ENCODE results near the gene COA6.

Gene COA6

DNA sequence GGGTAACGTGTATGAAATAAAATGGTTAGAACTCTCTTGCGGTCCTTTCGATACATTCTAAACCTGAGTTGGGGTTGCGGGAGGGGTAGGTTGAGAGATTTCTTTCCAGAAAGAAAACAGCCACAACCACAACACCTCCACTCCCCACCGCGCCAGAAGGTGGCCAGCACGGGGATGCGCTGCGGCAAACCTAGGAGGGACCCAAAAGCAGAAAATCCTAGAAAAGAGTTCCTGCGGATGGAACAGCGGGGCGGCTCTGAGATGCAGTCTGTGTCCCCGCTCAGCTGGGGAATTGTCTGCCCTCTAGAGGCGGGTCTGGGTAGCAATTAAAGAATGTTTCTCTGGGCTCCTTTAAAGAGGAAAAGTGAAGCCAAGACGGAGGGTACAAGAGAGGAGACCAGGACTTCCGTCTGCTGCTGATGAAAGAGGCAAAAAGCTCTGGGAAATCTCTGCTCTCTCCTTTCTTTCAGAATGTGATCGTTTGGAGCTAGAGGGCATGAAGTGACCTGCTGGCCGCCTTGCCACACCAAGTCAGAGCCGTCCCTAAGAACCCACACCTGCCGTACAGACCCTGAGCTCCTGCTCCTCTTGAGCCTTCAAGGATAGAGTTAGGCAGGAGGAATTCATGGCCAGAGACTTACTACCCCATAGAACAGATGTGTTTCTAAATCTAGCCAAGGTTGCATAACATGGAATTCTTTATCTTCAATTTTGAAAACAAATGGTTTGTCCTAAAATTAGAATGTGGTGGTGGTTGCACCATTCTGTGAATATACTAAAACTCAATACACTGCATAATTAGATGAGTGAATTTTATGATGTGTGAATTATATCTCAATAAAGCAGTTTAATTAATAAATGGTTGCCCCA lies 46.5 kb upstream of the COA6 start:
- no peaks in the 10 kb centered on the region for H3K79me2 ChIP-seq (ENCODE audit: low read length)
- no peaks in the 10 kb centered on the region for H3K9me2 ChIP-seq (replicated peaks; ENCODE audit: insufficient read depth, low read length)
- peak overlapping the region; percentile 67 for H3K4me2 ChIP-seq (ENCODE audit: low read depth, low read length)
- H3F3A ChIP-seq (ENCODE audit: insufficient read depth, low read length), result no peaks in the 10 kb centered on the region
- H3K27me3 ChIP-seq (replicated peaks; ENCODE audit: insufficient read depth, low read length), result peaks cover 10% of the 10 kb centered on the region; the same call in 1 of the 2 replicates
- H3K9ac ChIP-seq (ENCODE audit: low read length), result peak overlapping the region; percentile 18; the same call in 1 of the 2 replicates
- no peak for TF ChIP-seq EZH2 (optimal IDR thresholded peaks at IDR 0.05; ENCODE audit: low read depth, low read length)
- TF ChIP-seq, protein P1, sequence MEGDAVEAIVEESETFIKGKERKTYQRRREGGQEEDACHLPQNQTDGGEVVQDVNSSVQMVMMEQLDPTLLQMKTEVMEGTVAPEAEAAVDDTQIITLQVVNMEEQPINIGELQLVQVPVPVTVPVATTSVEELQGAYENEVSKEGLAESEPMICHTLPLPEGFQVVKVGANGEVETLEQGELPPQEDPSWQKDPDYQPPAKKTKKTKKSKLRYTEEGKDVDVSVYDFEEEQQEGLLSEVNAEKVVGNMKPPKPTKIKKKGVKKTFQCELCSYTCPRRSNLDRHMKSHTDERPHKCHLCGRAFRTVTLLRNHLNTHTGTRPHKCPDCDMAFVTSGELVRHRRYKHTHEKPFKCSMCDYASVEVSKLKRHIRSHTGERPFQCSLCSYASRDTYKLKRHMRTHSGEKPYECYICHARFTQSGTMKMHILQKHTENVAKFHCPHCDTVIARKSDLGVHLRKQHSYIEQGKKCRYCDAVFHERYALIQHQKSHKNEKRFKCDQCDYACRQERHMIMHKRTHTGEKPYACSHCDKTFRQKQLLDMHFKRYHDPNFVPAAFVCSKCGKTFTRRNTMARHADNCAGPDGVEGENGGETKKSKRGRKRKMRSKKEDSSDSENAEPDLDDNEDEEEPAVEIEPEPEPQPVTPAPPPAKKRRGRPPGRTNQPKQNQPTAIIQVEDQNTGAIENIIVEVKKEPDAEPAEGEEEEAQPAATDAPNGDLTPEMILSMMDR (IDR thresholded peaks at IDR 0.05; ENCODE audit: low read length), result peak; percentile 96
- no peak for TF ChIP-seq EZH2phosphoT487 (IDR thresholded peaks at IDR 0.05; ENCODE audit: low read length)
- H3K4me3 ChIP-seq (ENCODE audit: low read length), result peak overlapping the region; percentile 66
- H3K4me1 ChIP-seq (ENCODE audit: low read length), result no peaks in the 10 kb centered on the region
- H4K20me1 ChIP-seq (ENCODE audit: insufficient read depth, low read length), result no peaks in the 10 kb centered on the region
- peak overlapping the region; percentile 80 for H2AFZ ChIP-seq (ENCODE audit: low read length)
- H3K36me3 ChIP-seq (replicated peaks; ENCODE audit: insufficient read depth, low read length), result no peaks in the 10 kb centered on the region
- no peaks in the 10 kb centered on the region for H3K9me3 ChIP-seq (replicated peaks; ENCODE audit: insufficient read depth, low read length)
- H3K27ac ChIP-seq (ENCODE audit: low read length), result no peak overlapping the region
- DNase-seq, result peak; percentile 79

- Histone ChIP-seq H3K9me2 (replicated peaks; ENCODE audit: insufficient read depth, low read length) (no peaks in the 10 kb centered on the region), H3K9me3 (replicated peaks; ENCODE audit: insufficient read depth, low read length) (no peaks in the 10 kb centered on the region), H3K4me1 (ENCODE audit: low read length) (no peaks in the 10 kb centered on the region), H3K4me2 (ENCODE audit: low read depth, low read length) (no peak overlapping the region), H3F3A (ENCODE audit: insufficient read depth, low read length) (no peaks in the 10 kb centered on the region), H4K20me1 (ENCODE audit: insufficient read depth, low read length) (no peaks in the 10 kb centered on the region), H3K36me3 (replicated peaks; ENCODE audit: insufficient read depth, low read length) (no peaks in the 10 kb centered on the region), H3K27ac (ENCODE audit: low read length) (no peak overlapping the region), H2AFZ (ENCODE audit: low read length) (no peak overlapping the region), H3K4me3 (ENCODE audit: low read length) (no peak overlapping the region), H3K79me2 (ENCODE audit: low read length) (no peaks in the 10 kb centered on the region), H3K27me3 (replicated peaks; ENCODE audit: insufficient read depth, low read length) (peaks cover 10% of the 10 kb centered on the region; the same call in 1 of the 2 replicates), H3K9ac (ENCODE audit: low read length) (no peak overlapping the region)
- TF ChIP-seq EZH2 (optimal IDR thresholded peaks at IDR 0.05; ENCODE audit: low read depth, low read length), result no peak
- no peak for TF ChIP-seq EZH2phosphoT487 (IDR thresholded peaks at IDR 0.05; ENCODE audit: low read length)
- TF ChIP-seq, protein P1 (IDR thresholded peaks at IDR 0.05; ENCODE audit: low read length), result no peak
- no peak for DNase-seq
These were observed 45.6 kb upstream of the COA6 start for GRCh38 chr1:234327577-234328164.

GRCh38 chr1:234330843-234331215 lies 42.4 kb upstream of the COA6 start:
- DNase-seq, result no peak
- H3K4me1 ChIP-seq (ENCODE audit: low read length), result no peaks in the 10 kb centered on the region
- H2AFZ ChIP-seq (ENCODE audit: low read length), result no peak overlapping the region
- TF ChIP-seq, protein P1 (IDR thresholded peaks at IDR 0.05; ENCODE audit: low read length), result no peak
- TF ChIP-seq EZH2phosphoT487 (IDR thresholded peaks at IDR 0.05; ENCODE audit: low read length) (no peak), EZH2 (optimal IDR thresholded peaks at IDR 0.05; ENCODE audit: low read depth, low read length) (no peak)
- H3K79me2 ChIP-seq (ENCODE audit: low read length), result no peaks in the 10 kb centered on the region
- H3F3A ChIP-seq (ENCODE audit: insufficient read depth, low read length), result no peaks in the 10 kb centered on the region
- H3K27me3 ChIP-seq (replicated peaks; ENCODE audit: insufficient read depth, low read length), result 0 out of 2 replicates have a peak, but pooled peaks cover 2% of the 10 kb centered on the region
- no peaks in the 10 kb centered on the region for H3K9me2 ChIP-seq (replicated peaks; ENCODE audit: insufficient read depth, low read length)
- H3K4me3 ChIP-seq (ENCODE audit: low read length), result no peak overlapping the region
- no peak overlapping the region for H3K27ac ChIP-seq (ENCODE audit: low read length)
- H3K9ac ChIP-seq (ENCODE audit: low read length), result no peak overlapping the region
- no peaks in the 10 kb centered on the region for H3K36me3 ChIP-seq (replicated peaks; ENCODE audit: insufficient read depth, low read length)
- no peak overlapping the region for H3K4me2 ChIP-seq (ENCODE audit: low read depth, low read length)
- no peaks in the 10 kb centered on the region for H3K9me3 ChIP-seq (replicated peaks; ENCODE audit: insufficient read depth, low read length)
- H4K20me1 ChIP-seq (ENCODE audit: insufficient read depth, low read length), result no peaks in the 10 kb centered on the region
